GM19372 (cell line): ENCODE measurements around the gene CD2.
"Not testable (repeated sequence)": the region's sequence is repeated elsewhere in the genome, so short reads cannot be mapped to it uniquely, and the experiment has no call there.

Experiments
- ATAC-seq: cut with Tn5 transposase; IDR thresholded peaks from one replicate; pipeline ENCODE4 v1.9.1; 2021; ENCODE audit warnings: mild to moderate bottlenecking, low read depth, moderate library complexity; ENCODE audit not compliant: unreplicated experiment

The CD2 gene

DNA sequence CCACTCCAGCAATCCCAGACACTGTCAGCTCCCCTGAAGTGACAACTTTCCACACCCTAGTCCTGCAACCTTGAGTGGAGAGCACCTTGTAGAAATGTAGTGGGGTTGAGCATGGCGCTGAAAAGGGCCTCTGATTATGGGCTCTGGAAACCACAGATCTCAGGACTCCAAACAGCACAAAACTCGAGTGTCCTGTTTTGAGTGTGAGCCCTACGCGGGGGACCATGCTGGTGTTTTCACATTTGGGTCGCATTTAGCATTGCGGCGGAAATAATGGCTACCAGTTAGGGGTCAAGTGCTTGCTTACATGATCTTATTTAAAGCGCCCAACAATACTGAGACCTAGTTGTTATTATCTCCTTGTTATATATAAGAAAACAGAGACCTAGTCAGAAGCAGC, 1.9 kb downstream of the CD2 start:
- not testable (repeated sequence) for ATAC-seq

DNA sequence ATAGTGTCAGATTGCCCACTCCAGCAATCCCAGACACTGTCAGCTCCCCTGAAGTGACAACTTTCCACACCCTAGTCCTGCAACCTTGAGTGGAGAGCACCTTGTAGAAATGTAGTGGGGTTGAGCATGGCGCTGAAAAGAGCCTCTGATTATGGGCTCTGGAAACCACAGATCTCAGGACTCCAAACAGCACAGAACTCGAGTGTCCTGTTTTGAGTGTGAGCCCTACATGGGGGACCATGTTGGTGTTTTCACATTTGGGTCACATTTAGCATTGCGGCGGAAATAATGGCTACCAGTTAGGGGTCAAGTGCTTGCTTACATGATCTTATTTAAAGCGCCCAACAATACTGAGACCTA, 4.2 kb downstream of the CD2 start:
- not testable (repeated sequence) for ATAC-seq

DNA sequence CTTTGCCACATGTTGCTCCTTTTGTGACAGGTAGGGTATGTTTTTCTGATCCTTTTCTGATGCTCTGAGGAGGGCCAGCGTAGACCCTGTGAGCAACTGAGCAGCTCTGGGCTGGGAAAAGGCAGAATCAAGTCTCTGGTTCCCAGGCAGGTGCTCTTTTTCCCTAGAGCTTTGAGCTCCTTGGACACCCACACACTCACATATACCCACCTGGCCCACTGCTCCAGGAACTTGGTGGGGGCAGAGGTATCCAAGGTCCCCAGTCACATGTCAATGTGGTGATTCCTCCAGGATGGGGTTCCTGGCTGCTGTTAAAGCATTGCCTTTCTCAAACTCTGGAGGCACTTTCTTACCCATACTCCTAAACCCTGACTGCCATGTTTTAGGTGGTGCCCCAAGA, 5.4 kb downstream of the CD2 start:
- ATAC-seq: no peak

- ATAC-seq: no peak
Measured at GRCh38 chr1:116760487-116760886, 6.3 kb downstream of the CD2 start.

- no peak for ATAC-seq
Measured at GRCh38 chr1:116760996-116761665, 6.9 kb downstream of the CD2 start.

DNA sequence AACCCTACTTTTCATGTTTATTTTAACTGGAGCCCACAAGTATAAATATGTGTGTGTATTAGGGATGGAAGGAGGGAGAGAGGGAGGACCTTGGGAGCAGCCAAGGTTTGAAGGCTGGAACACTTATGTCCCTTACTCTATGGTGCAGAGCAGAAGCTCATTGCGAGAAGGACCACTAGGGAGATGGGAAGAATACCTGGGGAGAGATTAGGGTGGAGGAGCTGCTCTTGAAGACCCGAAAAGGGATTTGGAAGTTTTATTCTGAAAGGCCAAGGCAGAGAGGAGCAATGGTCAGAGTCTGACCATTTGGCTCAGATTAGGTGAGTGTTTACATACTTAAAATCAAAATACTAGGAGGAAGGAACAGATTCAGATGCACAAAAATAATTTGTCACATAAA, 8.1 kb downstream of the CD2 start:
- no peak for ATAC-seq

- no peak for ATAC-seq
Measured at GRCh38 chr1:116762781-116763115, 8.5 kb downstream of the CD2 start.

- no peak for ATAC-seq
Measured at GRCh38 chr1:116763116-116763786, 9.0 kb downstream of the CD2 start.

DNA sequence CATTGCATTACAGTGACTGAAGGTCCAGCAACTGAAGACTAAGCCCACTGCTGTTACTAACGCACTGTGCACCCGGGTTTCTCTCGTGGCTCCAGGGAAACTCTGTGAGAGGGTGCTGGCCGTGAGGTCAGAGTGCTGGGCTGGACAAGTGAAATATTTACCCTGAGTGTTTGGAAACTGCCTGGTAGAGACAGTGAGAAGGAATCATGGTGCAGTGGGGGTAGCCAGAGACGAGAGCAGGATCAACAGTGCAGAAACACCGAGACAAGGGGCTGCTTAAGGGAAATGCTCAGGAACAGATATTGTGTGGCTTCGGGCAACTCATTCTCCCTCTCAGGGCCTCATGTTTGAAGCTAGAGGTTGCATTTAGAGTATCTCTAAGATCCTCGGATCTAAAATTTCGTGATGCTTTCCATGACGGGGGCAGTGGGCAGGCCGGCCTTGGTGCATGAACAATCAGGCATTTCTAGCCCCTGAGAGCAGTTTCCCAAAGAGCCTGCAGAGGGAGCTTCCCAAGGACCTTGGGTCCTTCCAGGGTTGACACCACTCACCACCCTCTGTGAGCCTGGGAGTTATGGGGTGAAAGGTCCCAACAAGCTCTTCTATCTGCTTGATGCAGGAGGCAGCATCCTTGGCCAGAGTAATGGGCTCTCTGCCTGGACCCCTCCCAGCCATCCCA, 9.7 kb downstream of the CD2 start:
- ATAC-seq: no peak

DNA sequence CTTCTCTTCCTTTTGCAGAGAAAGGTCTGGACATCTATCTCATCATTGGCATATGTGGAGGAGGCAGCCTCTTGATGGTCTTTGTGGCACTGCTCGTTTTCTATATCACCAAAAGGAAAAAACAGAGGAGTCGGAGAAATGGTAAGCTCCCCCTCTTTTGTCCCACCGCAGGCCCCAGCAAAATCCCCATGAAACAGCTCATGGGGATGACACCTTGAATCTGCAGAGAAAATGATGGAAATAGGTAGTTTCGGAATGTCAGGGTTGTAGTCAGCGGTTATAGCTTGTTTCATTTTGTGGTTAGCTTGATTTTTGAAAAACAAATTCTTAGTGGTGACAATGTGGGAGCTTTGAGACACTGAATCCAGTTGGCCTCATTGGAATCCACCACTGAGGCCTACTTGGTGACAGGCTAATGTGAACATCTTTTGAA, 10.3 kb downstream of the CD2 start:
- no peak for ATAC-seq

DNA sequence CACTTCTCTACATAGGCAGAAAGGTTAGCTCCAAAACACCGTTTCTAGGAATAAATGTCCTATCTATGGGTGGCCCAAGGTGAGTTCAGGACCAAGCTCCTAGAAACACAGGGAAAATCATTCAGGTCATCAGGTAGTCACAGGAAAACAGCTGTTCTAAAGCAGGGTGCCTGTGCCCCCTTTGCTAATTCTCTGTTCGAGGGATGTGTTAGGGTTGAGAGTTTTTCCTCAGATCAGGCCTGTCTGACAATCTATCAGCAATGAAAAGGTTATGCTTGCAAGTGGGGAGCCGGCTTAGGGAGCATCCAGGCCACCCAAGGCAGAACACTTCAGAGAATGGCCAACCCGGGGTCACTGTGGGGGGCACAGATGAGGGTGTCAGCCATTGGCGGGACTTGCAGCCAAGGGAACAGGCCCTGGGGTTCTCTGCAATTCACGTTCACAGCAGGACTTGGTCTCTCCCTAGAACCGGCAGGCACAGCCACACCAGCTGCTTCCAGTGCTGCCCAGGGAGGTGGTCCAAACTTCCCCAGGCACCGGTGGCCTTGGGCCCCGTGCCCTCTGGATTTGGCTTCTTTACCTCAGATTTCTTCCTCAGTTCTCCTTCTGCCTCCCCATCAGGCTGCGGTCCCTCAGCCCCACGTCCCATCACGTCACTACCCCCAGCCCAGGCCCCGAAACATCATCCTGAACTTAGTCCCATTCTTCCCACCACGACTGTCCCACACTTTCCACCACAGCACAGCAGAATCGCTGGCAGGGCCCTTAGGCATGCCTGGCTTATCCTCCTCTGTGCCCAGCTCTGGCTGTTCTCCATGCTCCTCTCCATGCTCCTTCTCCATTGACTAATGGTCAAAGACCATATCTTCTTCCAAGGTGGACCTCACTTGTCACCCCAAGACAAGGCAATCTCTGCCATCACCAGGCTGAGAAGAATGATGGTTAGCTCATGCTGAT, 11.0 kb downstream of the CD2 start:
- ATAC-seq: no peak

DNA sequence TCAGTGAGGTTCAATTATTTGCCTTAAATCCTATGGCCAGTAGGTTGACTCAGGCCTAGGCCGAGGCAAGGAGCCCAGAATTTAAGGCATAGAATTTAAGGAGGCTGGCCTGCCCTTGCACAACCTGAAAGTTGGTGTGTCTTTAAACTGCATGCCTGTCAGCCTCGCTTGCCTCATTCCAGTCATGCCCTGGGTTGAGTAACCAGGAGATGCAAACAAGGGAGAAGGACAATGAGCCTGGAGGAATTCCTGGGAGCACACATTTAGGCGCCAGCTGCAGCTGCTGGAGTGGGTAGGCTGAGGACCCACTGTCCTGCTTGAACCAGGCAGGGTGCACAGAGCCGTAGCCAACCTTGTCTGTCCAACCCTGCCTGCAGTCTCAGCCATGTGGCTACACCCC, 11.7 kb downstream of the CD2 start:
- ATAC-seq: no peak

DNA sequence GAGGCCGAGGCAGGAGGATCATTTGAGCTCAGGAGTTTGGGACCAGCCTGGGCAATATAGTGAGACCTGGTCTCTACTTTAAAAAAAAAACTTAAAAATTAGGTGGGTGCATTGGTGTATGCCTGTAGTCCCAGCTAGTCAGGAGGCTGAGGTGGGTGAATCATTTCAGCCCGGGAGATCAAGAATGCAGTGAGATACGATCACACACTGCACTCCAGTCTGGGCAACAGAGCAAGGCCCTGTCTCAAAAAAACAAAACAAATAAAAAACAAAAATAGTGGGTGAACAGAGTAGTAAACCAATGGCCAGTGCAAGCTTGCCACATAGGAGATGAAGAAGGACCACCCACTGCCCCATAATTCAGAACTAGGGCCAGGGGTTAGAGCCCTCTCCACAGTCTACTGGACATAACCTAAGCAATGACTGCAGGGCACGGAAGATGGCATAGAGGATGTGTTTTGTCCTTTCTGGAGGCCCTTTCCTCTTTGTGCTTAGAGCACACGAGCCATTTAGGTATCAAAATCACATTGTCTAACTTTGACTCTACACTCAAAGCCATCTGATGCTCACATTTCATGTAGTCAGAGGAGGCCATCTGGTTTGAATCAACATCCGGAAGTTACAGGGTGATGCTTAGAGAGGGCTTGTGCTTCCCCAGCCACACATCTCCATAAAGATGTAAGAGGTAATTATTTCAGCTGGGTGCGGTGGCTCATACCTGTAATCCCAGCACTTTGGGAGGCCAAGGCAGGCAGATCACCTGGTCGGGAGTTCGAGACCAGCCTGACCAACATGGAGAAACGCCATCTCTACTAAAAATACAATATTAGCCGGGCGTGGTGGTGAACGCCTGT, 12.6 kb downstream of the CD2 start:
- no peak for ATAC-seq

- ATAC-seq: no peak
Measured at GRCh38 chr1:116767782-116768382, 13.7 kb downstream of the CD2 start.

DNA sequence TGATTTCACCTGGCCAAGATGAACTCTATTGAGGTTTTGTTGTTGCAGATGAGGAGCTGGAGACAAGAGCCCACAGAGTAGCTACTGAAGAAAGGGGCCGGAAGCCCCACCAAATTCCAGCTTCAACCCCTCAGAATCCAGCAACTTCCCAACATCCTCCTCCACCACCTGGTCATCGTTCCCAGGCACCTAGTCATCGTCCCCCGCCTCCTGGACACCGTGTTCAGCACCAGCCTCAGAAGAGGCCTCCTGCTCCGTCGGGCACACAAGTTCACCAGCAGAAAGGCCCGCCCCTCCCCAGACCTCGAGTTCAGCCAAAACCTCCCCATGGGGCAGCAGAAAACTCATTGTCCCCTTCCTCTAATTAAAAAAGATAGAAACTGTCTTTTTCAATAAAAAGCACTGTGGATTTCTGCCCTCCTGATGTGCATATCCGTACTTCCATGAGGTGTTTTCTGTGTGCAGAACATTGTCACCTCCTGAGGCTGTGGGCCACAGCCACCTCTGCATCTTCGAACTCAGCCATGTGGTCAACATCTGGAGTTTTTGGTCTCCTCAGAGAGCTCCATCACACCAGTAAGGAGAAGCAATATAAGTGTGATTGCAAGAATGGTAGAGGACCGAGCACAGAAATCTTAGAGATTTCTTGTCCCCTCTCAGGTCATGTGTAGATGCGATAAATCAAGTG, 14.3 kb downstream of the CD2 start:
- ATAC-seq: no peak

DNA sequence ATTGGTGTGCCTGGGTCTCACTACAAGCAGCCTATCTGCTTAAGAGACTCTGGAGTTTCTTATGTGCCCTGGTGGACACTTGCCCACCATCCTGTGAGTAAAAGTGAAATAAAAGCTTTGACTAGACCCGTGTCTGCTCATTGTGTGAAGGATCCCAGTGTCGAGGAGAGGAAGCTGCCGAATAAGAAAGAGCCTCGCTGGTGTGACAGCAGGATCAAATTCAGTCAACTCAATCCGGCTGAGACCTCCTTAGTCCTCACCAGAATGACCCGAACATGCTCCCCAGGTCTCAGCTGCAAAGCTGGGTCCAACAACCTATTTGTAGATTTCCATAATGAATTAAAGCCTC, 14.8 kb downstream of the CD2 start:
- no peak for ATAC-seq

DNA sequence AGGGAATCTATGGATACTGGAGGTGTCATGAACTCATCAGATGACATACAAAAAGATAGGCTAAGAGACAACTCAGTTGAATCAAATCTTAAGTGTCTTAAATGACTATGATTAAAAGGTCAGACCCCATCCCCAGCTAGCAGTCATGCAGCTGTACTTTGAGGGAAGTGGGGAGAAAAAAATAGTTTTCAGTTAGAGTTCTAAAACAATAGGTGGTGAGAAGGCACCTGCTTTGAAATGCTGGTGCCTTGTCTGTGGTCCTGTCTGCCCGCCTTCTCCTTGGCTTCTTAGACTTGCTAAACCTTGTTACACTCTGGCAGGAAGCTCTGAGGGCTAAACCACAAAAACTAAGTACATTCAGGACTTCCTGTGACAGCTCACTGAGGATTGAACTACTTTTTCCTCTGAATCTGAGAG, 15.3 kb downstream of the CD2 start:
- ATAC-seq: peak; percentile 74

- no peak for ATAC-seq
Measured at GRCh38 chr1:116769994-116770393, 15.8 kb downstream of the CD2 start.

GRCh38 chr1:116770625-116771024, 16.4 kb downstream of the CD2 start:
- ATAC-seq: no peak
